22Rv1 (cell line): ENCODE results near the gene BACH2.

Source experiments
- CTCF ChIP-seq: fragments of 450-650 bp; IDR thresholded peaks from 2 replicates; pipeline ENCODE4 v1.5.1; 2017; ENCODE audit warnings: mild to moderate bottlenecking
- ZFX ChIP-seq: fragments of 450-650 bp; IDR thresholded peaks from 2 replicates; pipeline ENCODE4 v1.6.1; 2017; ENCODE audit warnings: antibody characterized with exemption, borderline replicate concordance

- TF ChIP-seq CTCF (no peak), ZFX (no peak)
These were observed 309.5 kb downstream of the BACH2 start for GRCh38 chr6:89987140-89987539.
